Effector CD8-positive, alpha-beta T cell (primary cell): Measurements from ENCODE around the gene DEF6.

ENCODE experiments used
- DNase-seq: peaks from one replicate; lab custom pipeline; 2025; lab: John Stamatoyannopoulos, UW

Gene DEF6

DNA sequence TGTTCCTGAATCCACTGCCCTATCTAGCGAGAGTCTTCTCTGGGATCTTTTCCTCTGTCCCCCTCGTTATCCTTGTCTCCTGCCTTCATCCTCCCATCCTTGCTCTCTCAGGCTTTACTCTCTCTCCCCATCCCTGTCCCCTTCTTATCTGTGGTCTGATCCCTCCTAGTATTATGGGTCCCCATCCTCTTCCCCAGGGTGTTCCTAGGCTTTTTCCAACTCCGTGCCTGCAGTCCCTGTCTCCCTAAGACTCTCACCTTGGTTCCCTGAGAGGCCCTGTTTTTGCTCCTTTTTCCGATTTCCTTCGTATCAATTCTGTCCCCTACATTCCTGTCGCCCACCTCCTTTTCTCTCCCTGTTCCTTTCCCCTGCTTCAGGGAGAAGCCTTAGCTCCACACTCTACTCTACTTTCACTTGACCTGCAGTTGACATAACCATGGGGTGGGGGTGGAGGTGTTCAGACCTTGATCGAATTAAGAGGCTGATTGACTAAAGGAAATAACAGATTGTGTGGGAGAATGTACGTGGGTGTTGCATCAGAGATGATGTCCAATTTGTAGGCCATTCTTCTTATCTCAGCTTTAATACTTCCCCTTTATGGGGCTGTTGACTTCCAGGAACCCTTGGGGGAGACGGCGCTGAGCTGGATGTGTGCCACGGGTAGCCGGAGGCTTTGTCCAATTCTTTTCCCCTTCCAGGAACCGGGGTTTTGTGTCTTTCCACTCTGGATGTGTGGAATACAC lies 45.6 kb downstream of the DEF6 start:
- no peak for DNase-seq

DNA sequence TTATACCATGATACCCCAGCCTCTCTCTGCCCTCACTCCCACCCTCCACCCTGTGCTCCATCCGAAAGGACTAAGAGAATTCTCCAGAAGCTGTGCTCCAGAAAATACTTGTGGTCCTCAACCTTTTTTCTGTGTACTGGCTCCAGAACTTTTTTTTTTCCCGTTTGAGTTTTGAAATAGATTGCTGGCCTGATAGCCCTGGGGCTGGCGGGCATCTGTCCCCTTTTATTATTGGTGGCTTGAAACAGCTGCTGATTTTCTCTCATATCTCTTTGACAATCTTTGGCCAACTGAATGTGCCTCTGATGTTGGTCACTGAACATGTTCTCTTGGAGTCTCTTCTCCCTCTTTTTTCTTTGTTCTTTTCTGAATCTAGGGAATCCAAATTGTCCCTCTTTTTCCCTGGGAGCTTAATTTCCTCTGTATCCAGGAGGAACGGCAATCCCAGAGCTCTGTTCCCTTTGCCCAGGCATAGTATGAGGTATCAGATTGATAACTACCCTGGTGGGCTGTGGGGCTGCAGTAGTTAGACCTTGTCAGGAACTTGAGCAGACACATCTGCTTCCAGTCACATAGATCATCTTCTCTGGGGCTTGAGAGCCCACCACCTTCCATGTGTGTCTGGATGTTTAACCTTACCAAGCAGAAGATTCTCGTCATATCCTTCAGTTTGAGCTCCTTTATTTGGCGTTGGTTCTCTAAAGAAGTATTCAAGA lies 46.4 kb downstream of the DEF6 start:
- no peak for DNase-seq

DNA sequence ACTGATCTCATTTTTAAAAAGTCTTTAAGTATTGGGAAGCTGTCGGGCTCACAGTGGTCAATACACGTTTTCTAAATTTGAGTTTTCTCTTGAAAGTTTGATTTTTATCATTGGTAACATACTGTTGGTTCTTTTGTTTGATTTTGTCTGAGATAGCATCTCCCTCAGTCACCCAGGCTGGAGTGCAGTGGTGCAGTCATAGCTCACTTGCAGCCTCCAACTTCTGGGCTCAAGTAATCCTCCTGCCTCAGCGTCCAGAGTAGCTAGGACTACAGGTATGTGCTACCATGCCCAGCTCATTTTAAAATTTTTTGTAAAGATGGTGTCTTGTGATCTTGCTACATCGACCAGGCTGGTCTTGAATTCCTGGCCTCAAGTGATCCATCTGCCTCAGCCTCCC lies 53.8 kb downstream of the DEF6 start:
- DNase-seq = no peak

DNA sequence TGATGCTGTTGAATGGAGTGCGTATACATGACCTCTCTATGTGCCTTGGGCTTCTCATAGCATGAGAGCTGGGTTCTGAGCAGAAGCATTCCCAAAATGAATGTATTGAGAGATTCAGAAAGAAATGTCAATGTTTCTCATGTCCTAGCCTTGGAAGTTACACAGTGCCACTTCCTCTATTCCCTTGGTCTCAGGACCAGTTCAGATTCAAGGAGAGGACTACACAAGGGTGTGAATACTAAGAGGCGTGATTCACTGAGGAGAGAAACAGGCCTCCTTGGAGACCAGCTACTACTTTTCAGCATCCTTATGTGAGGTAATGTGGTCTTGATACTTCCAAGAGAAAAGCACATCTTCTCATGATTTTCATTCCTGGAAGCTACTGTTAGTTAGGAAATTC lies 55.1 kb downstream of the DEF6 start:
- DNase-seq = no peak

DNA sequence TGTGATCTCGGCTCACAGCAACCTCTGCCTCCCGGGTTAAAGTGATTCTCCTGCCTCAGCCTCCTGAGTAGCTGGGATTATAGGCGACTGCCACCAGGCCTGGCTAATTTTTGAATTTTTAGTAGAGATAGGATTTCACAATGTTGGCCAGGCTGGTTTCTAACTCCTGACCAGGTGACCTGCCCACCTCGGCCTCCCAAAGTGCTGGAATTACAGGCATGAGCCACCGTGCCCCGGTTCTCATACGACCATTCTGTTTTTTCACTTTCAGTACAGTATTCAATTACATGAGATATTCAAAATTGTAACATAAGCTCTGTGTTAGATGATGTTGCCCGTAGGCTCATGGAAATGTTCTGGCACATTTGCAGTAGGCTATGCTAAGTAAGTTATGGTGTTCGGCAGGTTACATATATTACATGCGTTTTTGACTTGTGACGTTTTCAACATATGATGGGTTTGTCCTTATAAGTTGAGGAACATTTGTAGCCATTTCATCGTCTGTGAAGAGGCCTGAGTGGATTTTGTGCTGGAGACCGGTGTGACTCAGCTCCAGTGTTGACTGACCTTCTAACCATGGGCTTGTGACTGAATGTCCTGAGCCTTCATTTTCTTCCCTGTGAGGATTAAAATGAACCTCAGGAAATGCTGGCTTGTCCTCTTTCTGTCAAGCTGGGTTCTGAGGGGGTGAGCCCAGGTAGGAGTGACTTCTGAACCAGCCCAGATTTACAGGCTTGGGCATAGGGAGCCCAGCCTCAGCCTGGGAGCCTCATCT lies 56.9 kb downstream of the DEF6 start:
- DNase-seq = no peak

DNA sequence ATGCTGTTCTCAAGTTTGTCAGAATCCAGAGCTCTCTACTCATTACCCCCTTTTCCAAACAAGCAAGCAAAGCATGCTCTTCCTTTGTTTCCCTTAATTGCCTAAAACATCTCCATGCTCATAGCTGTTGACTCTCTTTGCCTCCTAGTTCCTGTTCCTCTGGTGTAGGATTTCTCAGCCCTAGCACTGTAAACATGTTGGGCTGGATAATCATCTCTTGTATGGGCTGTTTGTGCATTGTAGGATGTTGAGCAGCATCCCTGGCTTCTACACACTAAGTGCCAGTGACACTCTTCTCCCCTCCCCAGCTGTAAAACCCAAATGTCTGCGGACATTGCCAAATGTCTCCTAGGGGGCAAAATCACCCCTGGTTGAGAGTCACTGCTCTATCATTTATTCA lies 58.8 kb downstream of the DEF6 start:
- DNase-seq = no peak

DNA sequence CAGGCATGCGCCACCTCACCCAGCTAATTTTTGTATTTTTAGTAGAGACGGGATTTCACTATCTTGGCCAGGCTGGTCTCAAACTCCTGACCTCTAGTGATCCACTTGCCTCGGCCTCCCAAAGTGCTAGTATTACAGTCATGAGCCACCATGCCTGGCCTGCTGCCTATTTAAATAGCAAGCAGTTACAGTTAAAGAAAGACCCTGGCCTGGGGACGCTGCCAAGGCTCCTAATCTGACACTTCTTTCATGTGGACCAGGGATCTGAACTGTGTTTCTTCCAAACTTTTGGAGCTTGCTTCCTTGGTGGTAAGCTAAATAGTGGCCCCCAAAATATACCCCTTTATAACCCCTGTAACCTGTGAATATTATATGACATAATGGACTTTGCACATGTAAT lies 60.1 kb downstream of the DEF6 start:
- DNase-seq = no peak

DNA sequence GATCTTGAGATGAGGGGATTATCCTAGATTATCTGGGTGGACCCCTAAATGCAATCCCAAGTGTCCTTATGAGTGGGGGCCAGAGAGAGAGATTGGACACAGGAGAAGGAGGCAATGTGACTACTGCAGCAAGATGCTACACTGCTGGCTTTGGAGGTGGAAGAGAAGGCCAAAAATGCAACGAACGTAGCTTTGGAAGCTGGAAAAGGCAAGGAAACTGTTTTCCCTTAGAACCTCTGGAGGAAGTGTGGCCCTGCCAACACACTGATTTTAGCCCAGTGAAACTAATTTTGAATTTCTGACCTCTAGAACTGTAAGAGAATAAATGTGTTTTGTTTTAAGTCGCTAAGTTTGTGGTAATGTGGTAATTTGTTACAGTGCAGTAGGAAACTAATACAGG lies 60.5 kb downstream of the DEF6 start:
- DNase-seq = no peak

DNA sequence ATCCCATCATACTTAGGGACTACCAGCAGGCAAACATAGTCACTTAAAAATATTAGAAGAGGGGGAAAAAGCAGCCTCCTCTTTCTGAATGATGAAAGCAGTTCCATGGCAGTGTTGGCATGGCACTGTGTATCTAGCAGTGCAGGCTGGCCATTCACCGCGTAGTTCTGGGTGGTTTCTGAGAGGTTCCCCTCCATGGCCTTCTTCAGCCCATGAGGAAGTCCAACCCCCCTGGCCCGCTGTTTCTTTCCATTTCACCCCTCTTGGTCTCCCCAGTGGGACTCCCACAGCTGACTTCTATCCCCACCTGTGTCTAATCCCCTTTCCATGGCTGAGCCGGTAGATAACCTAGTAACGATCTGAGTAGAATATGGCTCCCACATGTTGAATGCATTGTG lies 61.7 kb downstream of the DEF6 start:
- no peak for DNase-seq

DNA sequence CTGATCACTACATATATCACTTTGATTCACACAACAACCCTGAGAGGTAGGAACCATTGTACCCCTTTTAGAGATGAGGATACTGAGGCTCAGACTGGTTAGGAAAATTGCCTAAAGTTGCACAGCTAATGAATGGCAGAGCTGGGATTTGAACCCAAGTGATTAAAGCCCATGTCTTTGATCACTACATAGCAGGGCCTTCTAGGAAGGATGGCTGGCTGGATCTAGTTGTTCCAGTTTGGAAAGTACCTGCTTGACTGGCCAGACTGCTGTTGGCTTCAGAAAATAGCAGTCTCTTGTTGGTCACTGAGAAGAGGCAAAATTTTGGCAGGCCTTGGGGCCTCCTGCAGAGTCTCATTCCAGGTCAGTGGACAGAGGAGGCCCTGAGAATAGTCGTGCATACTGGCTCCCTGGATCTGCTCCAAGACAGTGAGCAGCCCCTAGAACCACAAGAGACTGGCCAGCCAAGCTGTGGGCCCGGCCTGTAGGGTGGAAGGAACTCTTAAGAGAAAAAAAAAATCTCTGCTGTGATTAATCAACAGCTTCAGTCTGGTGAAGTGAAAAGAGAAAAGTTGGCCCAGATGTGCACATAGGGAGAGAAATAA lies 62.2 kb downstream of the DEF6 start:
- no peak for DNase-seq

DNA sequence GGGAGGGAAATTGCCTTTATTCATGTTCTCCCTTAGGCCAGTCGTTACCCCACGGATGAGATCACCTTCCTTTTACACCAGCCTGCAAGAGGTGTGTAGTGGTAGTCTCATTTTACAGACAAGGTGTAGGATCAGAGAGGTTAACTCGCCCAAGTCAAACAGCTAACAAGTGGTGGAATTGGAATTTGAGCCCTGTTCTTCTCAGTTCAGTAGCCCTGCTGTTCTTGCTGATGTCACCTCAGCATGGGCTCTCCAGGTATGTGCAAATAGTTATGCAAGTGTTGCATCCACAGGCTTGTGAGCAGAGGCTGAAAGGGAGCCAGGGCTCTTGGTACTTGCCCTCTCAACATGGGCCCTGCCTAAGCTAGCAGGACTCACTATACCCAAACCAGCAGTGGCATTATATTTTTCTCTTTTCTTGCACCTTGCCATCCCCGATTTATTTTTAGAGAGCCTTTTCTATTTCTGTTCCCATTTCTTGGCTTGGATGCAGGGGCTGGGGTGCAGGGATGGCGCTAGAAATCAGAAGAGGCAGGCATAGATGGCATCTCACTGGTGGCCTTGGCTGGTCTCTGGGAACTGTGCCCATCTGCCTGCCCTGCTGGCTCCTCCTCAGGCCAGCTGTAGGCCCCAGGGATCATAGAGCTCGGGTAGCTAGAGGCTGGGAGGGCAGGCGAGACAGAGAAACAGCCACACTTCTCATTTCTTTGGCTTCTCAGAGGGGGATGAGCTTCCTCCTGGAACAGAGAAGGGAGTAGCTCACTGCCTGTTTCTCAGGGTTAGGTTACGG lies 62.9 kb downstream of the DEF6 start:
- no peak for DNase-seq

DNA sequence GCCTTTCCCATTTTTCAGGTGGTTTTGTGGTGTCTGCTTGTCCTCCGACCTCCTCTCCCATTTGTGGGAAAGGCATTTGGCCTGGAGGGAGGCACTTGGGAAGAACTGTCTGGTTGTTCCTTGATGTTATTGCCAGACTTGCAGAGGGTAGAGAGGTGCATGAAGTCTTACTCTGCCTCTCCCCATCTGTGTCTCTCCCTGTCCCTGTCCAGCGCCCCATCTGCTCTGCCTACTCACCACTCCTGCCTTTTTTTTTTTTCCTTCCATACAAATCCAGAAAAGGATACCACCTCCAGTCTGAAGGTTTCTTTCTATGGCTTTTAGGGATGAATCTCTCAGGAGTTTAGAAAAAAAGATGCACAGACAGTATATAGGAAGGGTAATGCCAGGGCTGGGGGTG lies 64.6 kb downstream of the DEF6 start:
- no peak for DNase-seq

DNA sequence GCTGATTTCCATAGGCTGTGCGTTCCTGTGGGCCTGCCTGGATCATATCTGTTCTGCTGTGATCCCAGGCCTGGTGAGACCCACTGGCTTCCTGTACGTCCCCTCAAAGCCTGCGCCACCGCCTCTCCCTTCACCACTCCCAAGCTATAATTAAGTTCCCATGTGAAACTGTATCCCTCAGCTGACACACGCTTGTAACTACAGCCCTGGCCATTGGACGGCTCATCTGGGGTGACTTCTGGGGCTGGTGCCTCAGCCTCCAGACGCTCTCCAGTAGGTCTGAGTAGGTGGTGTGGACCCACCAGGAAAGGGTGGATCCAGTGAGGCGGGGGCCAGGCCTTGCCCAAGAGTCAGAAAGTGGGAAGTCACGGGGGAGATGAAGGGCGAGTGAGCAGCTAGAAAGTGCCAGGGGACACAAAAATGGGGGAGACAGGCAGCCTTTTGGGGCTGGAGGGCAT lies 65.7 kb downstream of the DEF6 start:
- DNase-seq = no peak

DNA sequence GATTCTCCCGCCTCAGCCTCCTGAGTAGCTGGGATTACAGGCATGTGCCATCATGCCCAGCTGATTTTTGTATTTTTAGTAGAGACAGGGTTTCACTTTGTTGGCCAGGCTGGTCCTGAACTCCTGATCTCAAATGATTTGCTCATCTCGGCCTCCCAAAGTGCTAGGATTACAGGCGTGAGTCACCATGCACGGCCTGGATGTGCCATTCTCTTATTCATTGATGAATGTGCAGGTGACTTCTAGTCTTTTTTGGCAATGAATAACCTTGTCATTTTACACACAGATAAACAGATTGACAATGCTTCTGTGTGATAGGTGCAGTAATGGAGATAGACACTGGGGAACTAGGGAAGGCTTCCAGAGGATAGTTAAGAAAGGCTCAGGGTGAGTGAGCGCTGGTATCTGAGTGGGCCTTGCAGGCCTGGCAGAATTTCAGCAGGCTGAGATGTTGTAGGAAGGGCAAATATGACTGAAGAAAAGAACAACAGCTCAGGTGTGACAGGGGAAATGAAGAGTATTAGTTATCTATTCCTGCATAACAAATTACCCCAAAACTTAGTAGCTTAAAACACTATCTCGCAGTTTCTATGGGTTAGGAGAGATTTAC lies 68.1 kb downstream of the DEF6 start:
- no peak for DNase-seq

DNA sequence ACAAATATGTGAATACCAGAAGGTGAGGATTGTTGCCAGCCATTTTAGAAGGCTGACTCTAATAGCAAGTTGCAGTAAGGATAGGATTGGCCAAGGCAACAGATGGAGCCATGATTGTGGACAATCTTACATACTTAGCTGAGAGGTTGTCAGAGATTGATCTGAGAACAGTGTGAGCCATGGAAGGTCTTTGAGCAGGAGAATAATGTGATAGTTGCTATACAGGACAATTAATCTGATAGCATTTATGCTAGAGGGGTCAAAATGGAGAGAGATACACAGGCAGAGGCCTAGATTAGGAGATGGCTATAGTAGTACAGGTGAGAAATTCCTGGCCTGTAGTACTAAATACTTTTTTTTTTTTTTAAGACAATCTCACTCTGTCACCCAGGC lies 68.6 kb downstream of the DEF6 start:
- no peak for DNase-seq

DNA sequence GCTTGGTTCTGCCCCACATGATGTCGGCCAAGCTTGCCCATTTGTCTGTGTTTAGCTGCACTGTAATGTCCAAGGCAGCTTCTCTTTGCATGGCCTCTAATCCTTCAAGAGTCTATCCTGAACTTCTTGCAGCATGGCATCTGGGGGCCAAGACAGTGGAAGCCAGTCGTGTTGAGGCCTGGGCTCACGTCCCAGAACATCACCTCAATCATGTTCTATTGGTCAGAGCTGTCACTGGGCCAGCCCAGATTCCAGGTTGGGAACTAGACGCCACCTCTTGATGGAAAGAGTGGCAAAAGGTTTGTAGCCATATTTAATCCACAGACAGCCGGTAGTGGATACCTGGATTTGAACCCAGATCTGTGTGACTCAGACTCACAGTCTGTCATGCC lies 70.0 kb downstream of the DEF6 start:
- DNase-seq = no peak

DNA sequence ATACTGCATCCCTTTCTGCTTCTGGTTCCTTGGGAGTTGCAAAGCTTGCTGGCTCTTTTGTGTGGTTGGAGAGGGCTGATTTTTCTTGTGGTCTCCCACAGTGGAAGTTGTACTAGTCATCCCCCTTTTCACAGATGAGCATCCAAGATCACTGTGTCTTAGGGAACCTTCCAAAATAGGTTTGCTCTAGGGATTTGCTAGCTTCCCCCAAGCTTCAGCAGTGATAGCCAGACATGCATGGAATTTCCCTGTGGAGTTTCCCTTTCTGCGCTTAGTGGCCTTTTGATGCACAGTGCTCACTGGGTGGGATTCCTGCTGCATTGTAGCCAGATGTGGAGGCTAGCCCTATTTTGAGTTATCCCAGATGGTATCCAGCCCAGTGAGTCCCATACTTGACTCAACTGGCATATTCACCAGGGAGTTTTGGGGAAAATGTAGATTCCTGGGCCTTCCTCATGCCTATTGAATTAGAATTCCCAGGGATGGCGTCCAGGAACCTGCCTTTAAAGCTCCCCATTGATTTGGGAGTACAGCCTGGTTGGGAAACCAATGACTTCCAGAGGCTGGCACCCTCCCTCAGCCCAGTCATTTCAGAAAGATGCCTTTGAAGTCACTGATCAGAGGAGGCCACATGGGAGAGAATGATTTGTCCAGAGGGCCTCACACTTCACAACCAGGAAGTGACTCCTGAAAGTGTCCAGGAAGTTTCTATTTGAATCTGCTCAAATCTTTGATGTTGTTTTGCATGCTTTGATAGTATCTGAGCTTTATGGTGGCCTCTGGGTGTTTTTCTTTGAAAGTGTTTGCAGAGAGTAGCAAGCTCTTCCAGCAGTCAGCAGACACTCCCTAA lies 70.6 kb downstream of the DEF6 start:
- no peak for DNase-seq

DNA sequence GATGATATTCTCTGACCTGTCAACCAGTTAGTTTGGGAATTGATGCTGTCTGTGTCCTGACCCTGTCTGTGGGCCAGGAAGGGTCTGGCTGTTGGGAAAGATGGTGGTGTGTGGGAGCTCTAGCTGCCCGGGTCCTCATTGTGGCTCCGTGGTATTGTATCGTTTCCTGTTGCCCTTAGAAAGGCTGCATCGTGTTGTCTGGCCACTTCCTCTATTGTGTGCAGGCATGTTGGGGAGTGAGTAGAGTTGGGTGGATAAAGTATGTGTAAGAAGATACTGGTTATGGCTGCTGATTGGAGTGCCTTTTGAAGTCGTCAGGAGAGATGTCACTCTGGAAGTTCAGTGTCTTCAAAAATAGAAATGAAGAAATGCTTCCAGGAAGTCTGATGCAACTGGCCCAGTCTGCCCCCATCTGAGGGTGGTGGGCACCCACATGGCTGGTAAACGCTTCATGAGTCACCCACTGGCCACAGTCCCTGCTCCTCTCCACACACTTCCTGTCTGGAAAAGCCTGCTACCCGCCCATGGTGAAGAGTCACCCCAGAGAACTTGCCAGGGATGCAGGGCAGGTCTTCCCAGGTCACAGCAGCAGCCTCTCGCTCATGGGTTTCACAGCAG lies 72.6 kb downstream of the DEF6 start:
- DNase-seq = no peak

DNA sequence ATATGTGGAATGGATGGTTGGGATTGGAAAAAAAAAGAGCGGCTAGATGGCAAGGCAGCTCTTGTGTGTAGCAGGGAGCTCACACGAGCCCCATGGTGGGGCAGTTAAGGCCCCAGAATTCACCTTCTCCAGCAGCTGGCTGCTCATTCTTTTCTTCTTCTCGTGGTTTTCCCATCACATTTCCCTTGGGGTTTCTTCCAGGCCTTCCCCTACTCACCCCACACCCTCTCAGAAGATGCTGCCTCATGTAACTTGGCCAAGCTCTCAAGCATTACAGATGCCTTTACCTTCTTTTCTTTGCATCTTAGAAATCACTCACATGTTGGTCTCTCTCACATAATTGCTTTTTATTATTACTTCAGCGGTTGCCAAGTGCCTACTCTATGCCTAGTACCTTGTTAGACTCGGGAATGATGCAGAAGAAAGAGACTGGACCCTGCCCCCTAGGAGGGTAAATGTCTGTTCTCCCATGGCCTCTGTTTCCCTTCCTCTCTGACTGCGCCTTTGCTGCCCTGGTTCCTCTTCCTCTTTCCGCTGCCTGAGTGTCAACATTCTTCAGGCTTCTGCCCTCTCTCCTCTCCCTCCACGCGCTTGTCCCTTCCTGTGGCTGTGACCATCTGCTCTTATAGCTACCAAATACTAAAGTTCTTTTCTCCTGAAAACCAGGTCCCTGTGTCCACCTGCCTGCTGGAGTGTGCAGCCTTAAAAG lies 73.3 kb downstream of the DEF6 start:
- DNase-seq = no peak
